Measurements from ENCODE around the gene PCDH12.

GRCh38 chr5:141940695-141941271 is 17.2 kb downstream of the PCDH12 start:
- no peak for TF ChIP-seq CTCF (IDR thresholded peaks at IDR 0.05; ENCODE audit: low read depth, low read length, poor library complexity, severe bottlenecking)
- no peak for TF ChIP-seq EZH2phosphoT487 (IDR thresholded peaks at IDR 0.05; ENCODE audit: borderline replicate concordance, low read length)
